MM.1S (cell line): Measurements from ENCODE around the gene AUH.

Experiments used
- CTCF ChIP-seq: fragments of 300-600 bp; sonication (generic); IDR thresholded peaks from 2 replicates; pipeline ENCODE4 v1.5.1; 2016; ENCODE audit warnings: antibody characterized with exemption, low read length, mixed read lengths
- EZH2 ChIP-seq: fragments of 300-600 bp; sonication (generic); optimal IDR thresholded peaks from 2 replicates; pipeline ENCODE3; 2017; ENCODE audit warnings: low read depth, mild to moderate bottlenecking, antibody characterized with exemption, low read length, mixed read lengths
- EZH2phosphoT487 ChIP-seq: fragments of 300-600 bp; sonication (generic); IDR thresholded peaks from 2 replicates; pipeline ENCODE4 v1.6.1; 2018; ENCODE audit warnings: antibody characterized with exemption, low read length

- no peak for TF ChIP-seq CTCF
- TF ChIP-seq EZH2phosphoT487, result no peak
- TF ChIP-seq EZH2, result no peak
Measured at GRCh38 chr9:91305596-91306295, 56.0 kb downstream of the AUH start.
